Activated T-cell treated with anti-CD3 and anti-CD28 coated beads, Interleukin-2, amount 50 U/mL, for 1 hour (primary cell): ENCODE data around the gene UBL4A.

Source experiments
- DNase-seq: peaks from one replicate; pipeline ENCODE4 v3.0.0-alpha.2; 2020

The UBL4A gene

GRCh38 chrX:154460326-154460725 lies 26.1 kb downstream of the UBL4A start:
- no peak for DNase-seq

- DNase-seq: no peak
Observed at GRCh38 chrX:154459832-154460231, 26.6 kb downstream of the UBL4A start.

GRCh38 chrX:154458954-154459778 lies 27.2 kb downstream of the UBL4A start:
- DNase-seq: no peak

GRCh38 chrX:154458116-154458953 lies 28.1 kb downstream of the UBL4A start, which contains the start of gene PLXNA3:
Gene PLXNA3, plus strand, starts transcription at chrX:154458281. Its CDS starts 1,903 bp downstream, at chrX:154460184.
- DNase-seq: peak; percentile 78

GRCh38 chrX:154457491-154458115 lies 28.8 kb downstream of the UBL4A start:
- DNase-seq: no peak

GRCh38 chrX:154452823-154453222 lies 33.6 kb downstream of the UBL4A start:
- no peak for DNase-seq

- DNase-seq: no peak
Observed at GRCh38 chrX:154450312-154450711, 36.1 kb downstream of the UBL4A start.

- DNase-seq: no peak
Observed at GRCh38 chrX:154449618-154450017, 36.8 kb downstream of the UBL4A start.

GRCh38 chrX:154448484-154448883 lies 37.9 kb downstream of the UBL4A start:
- no peak for DNase-seq

GRCh38 chrX:154446430-154446829 lies 40.0 kb downstream of the UBL4A start:
- no peak for DNase-seq

- DNase-seq: no peak
Observed at GRCh38 chrX:154445776-154446175, 40.6 kb downstream of the UBL4A start.

- no peak for DNase-seq
Observed at GRCh38 chrX:154444755-154445246, 41.6 kb downstream of the UBL4A start.

- DNase-seq: peak; percentile 72
Observed at GRCh38 chrX:154443992-154444754, 42.2 kb downstream of the UBL4A start, which contains the start of gene FAM50A. Gene FAM50A, plus strand, starts transcription at chrX:154444141. Its CDS starts 95 bp downstream, at chrX:154444236.

- no peak for DNase-seq
Observed at GRCh38 chrX:154443479-154443910, 42.9 kb downstream of the UBL4A start.

- no peak for DNase-seq
Observed at GRCh38 chrX:154441984-154442707, 44.3 kb downstream of the UBL4A start.

GRCh38 chrX:154441564-154441963 lies 44.9 kb downstream of the UBL4A start:
- no peak for DNase-seq

GRCh38 chrX:154440623-154441357 lies 45.6 kb downstream of the UBL4A start:
- no peak for DNase-seq

- no peak for DNase-seq
Observed at GRCh38 chrX:154439841-154440240, 46.6 kb downstream of the UBL4A start.

- no peak for DNase-seq
Observed at GRCh38 chrX:154437971-154438893, 48.2 kb downstream of the UBL4A start.
